ENCODE measurements around the gene GPR3. TPM values are rescaled to one million over a fixed set of nuclear protein-coding genes. Genes with fewer than 3 reads are reported as not detected.

The GPR3 gene
- total and polyA plus RNA-seq, 7 donors: 0.12 to 1.3 (median 0.42) TPM; not detected in 2

GRCh38 chr1:27346357-27346756 is 46.1 kb upstream of the GPR3 start:
- no peak overlapping the region for H3K27ac ChIP-seq
- TF ChIP-seq CTCF (IDR thresholded peaks at IDR 0.05): no peak
- H3K27me3 ChIP-seq (ENCODE audit: insufficient read depth in 3 of 3, low read length in 2 of 3): peaks cover 0 to 27% (median 24%) of the 10 kb centered on the region in 3 donors
- peaks cover 7% of the 10 kb centered on the region for H3K4me1 ChIP-seq
- DNase-seq (no peak), ATAC-seq (no peak)
- H3K36me3 ChIP-seq (ENCODE audit: insufficient read depth in 1 of 2, low read depth in 1 of 2): no peaks in the 10 kb centered on the region
- no peak overlapping the region for H3K4me3 ChIP-seq
- H3K9me3 ChIP-seq: no peaks in the 10 kb centered on the region
- WGBS, 3 donors: 86 to 90% (median 87%) methylated on average over 8 of the region's 8 CpGs
- intact Hi-C loops (cut with DNase I): loop anchor here in 1 of 2 donors (10.0 kb wide), 1 partner anchor 1672 kb away; no protein-coding TSS in a partner anchor

GRCh38 chr1:27346991-27347624 is 45.3 kb upstream of the GPR3 start:
- WGBS, 3 donors: 75 to 76% (median 75%) methylated on average over 13 to 14 of the region's 14 CpGs
- Histone ChIP-seq H3K4me1 (peaks cover 7% of the 10 kb centered on the region), H3K4me3 (no peak overlapping the region), H3K27ac (no peak overlapping the region), H3K27me3 (ENCODE audit: insufficient read depth in 3 of 3, low read length in 2 of 3) (peaks cover 0 to 27% (median 24%) of the 10 kb centered on the region in 3 donors), H3K9me3 (no peaks in the 10 kb centered on the region), H3K36me3 (ENCODE audit: insufficient read depth in 1 of 2, low read depth in 1 of 2) (no peaks in the 10 kb centered on the region)
- ATAC-seq (no peak), DNase-seq (no peak)
- TF ChIP-seq CTCF (IDR thresholded peaks at IDR 0.05): no peak
- intact Hi-C loops (cut with DNase I): loop anchor here in 1 of 2 donors (10.0 kb wide), 1 partner anchor 1672 kb away; no protein-coding TSS in a partner anchor

- no peaks in the 10 kb centered on the region for H3K9me3 ChIP-seq
- H3K4me1 ChIP-seq: peaks cover 7% of the 10 kb centered on the region
- 19 to 32% (median 26%) methylated on average over 35 to 51 of the region's 51 CpGs for WGBS, 3 donors
- ATAC-seq: peak; percentile 26 to 38 (median 34)
- intact Hi-C loops (cut with DNase I): loop anchor here in 1 of 2 donors (10.0 kb wide), 1 partner anchor 1674 kb away; no protein-coding TSS in a partner anchor
- H3K4me3 ChIP-seq: peak overlapping the region; percentile 56
- no peaks in the 10 kb centered on the region for H3K36me3 ChIP-seq (ENCODE audit: insufficient read depth in 1 of 2, low read depth in 1 of 2)
- no peak for DNase-seq
- no peak overlapping the region for H3K27ac ChIP-seq
- no peak for TF ChIP-seq CTCF (IDR thresholded peaks at IDR 0.05)
- peaks cover 0 to 27% (median 24%) of the 10 kb centered on the region in 3 donors for H3K27me3 ChIP-seq (ENCODE audit: insufficient read depth in 3 of 3, low read length in 2 of 3)
These were observed 43.3 kb upstream of the GPR3 start for GRCh38 chr1:27348861-27349783.

DNA sequence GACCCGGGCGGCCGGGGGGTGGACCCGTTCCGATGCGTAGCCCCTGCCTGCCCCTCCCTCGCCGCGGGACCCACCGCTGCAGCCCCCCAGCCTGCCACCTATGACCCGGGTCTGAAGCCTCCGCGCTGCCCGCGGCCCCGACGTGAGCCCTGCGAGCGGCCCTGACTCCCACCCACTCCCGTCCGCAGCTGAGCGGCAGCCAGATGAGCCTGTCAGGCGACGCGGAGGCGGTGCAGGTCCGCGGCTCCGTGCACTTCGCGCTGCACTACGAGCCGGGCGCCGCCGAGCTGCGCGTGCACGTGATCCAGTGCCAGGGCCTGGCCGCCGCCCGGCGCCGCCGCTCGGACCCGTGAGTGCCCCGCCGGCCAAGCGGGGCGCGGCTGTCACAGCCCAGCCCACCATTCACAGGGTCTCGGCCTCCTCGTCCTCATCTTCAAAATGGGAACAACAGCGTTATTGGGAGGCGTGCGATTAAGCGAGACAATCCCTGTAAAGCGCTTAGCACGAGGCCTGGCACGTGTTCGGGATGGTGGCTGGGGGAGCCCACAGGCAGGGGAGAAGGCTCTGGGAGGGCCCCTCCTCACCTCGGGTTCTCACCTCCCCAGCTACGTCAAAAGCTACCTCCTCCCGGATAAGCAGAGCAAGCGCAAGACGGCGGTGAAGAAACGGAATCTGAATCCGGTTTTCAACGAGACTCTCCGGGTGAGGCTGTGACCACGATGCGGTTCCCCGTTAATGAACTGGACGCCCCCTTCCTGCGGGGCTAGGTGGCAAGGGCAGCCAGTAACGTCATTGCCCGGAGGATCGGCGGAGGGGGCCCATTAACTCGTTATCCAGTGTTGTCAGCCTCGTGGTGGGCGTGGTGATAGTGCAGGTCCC is 42.4 kb upstream of the GPR3 start:
- H3K27me3 ChIP-seq (ENCODE audit: insufficient read depth in 3 of 3, low read length in 2 of 3): peaks cover 0 to 27% (median 24%) of the 10 kb centered on the region in 3 donors
- DNase-seq (peak; percentile 65 to 71), ATAC-seq (peak; percentile 53 to 66 (median 62))
- 6 to 9% (median 6%) methylated on average over 55 to 84 of the region's 84 CpGs for WGBS, 3 donors
- intact Hi-C loops (cut with DNase I): loop anchor here in 1 of 2 donors (10.0 kb wide), 1 partner anchor 1675 kb away; no protein-coding TSS in a partner anchor
- TF ChIP-seq CTCF (IDR thresholded peaks at IDR 0.05): no peak
- peaks cover 7% of the 10 kb centered on the region for H3K4me1 ChIP-seq
- H3K4me3 ChIP-seq: peak overlapping the region; percentile 56
- no peaks in the 10 kb centered on the region for H3K9me3 ChIP-seq
- H3K27ac ChIP-seq: no peak overlapping the region
- peaks cover 0 to 4% of the 10 kb centered on the region in 2 donors for H3K36me3 ChIP-seq (ENCODE audit: insufficient read depth in 1 of 2, low read depth in 1 of 2)

Data from psoas muscle (tissue), 8 donors.